Nephron progenitor cell (in vitro differentiated cells): ENCODE data around the gene NIP7.

ENCODE experiments used
- DNase-seq: peaks from one replicate; pipeline ENCODE4 v3.0.0; 2021
- H3K27ac Mint-ChIP-seq: 2 replicates; pipeline ENCODE4 v1.8.0; 2021; ENCODE audit warnings: mild to moderate bottlenecking, moderate library complexity, mixed read lengths
- H3K27me3 Mint-ChIP-seq: 2 replicates; pipeline ENCODE4 v1.8.0; 2021; ENCODE audit warnings: mild to moderate bottlenecking, low read depth, mixed read lengths; ENCODE audit not compliant: poor library complexity
- H3K36me3 Mint-ChIP-seq: 2 replicates; pipeline ENCODE4 v1.8.0; 2021; ENCODE audit warnings: low read depth, mixed read lengths
- H3K4me1 Mint-ChIP-seq: 2 replicates; pipeline ENCODE4 v1.8.0; 2021; ENCODE audit warnings: mixed read lengths
- H3K4me3 Mint-ChIP-seq: 2 replicates; pipeline ENCODE4 v1.8.0; 2021; ENCODE audit warnings: mild to moderate bottlenecking, moderate library complexity, mixed read lengths
- H3K9me3 Mint-ChIP-seq: 2 replicates; pipeline ENCODE4 v1.8.0; 2021; ENCODE audit warnings: mild to moderate bottlenecking, moderate library complexity, mixed read lengths
- TF ChIP-seq, protein P1 (sequence below): fragments of 200-600 bp; sonication (generic); IDR thresholded peaks from 2 replicates; pipeline ENCODE4 v1.5.0; 2021; ENCODE audit warnings: antibody characterized with exemption

Gene NIP7

DNA sequence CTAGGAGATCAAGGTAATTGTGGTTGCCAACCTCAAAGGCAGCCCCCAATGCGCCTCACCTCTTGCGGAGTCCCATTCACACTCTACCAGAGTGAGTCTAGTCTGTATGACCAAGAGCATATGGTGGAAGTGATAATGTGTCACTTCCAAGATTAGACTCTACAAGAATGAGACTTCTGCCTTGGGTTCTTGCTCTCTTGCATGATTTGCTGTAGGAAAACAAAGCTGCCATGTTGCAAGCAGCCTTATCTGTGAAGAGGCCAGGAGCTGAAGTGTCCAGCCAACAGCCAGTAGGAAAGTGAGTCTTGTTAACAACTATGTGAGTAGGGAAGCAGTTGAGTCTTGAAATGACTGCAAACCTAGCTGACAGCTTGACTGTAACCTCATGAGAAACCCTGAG, 42.8 kb downstream of the NIP7 start:
- peaks cover 23% of the 10 kb centered on the region for H3K4me1 Mint-ChIP-seq
- TF ChIP-seq, protein P1, sequence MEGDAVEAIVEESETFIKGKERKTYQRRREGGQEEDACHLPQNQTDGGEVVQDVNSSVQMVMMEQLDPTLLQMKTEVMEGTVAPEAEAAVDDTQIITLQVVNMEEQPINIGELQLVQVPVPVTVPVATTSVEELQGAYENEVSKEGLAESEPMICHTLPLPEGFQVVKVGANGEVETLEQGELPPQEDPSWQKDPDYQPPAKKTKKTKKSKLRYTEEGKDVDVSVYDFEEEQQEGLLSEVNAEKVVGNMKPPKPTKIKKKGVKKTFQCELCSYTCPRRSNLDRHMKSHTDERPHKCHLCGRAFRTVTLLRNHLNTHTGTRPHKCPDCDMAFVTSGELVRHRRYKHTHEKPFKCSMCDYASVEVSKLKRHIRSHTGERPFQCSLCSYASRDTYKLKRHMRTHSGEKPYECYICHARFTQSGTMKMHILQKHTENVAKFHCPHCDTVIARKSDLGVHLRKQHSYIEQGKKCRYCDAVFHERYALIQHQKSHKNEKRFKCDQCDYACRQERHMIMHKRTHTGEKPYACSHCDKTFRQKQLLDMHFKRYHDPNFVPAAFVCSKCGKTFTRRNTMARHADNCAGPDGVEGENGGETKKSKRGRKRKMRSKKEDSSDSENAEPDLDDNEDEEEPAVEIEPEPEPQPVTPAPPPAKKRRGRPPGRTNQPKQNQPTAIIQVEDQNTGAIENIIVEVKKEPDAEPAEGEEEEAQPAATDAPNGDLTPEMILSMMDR, result no peak
- peaks cover 3% of the 10 kb centered on the region for H3K27me3 Mint-ChIP-seq
- DNase-seq, result no peak
- no peak overlapping the region for H3K4me3 Mint-ChIP-seq
- H3K9me3 Mint-ChIP-seq, result no peaks in the 10 kb centered on the region
- peaks cover 65% of the 10 kb centered on the region for H3K36me3 Mint-ChIP-seq
- H3K27ac Mint-ChIP-seq, result no peak overlapping the region

DNA sequence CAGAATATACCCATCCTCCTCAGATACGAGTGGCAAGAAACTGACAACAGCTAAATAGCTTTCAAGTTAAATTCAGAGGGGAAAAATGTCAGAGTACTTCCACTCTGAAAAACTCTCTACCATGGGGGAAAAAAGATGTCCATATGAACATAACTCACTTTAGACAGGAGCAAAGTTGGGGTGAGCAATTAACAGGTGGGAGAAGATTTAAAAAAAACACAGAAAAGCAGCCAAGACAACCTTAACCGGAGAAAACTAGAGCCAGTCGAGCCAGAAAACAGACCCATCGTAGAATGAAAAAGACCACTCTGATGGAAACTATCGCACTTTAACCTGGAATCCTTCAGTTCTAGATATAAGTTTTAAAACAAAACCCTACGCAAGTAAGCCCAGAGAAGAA, 45.4 kb downstream of the NIP7 start:
- no peak for DNase-seq
- peaks cover 3% of the 10 kb centered on the region for H3K27me3 Mint-ChIP-seq
- peak overlapping the region; percentile 91 for H3K4me3 Mint-ChIP-seq
- H3K27ac Mint-ChIP-seq, result peak overlapping the region; percentile 62
- peaks cover 43% of the 10 kb centered on the region for H3K36me3 Mint-ChIP-seq
- TF ChIP-seq, protein P1, result no peak
- H3K9me3 Mint-ChIP-seq, result no peaks in the 10 kb centered on the region
- H3K4me1 Mint-ChIP-seq, result peaks cover 23% of the 10 kb centered on the region

DNA sequence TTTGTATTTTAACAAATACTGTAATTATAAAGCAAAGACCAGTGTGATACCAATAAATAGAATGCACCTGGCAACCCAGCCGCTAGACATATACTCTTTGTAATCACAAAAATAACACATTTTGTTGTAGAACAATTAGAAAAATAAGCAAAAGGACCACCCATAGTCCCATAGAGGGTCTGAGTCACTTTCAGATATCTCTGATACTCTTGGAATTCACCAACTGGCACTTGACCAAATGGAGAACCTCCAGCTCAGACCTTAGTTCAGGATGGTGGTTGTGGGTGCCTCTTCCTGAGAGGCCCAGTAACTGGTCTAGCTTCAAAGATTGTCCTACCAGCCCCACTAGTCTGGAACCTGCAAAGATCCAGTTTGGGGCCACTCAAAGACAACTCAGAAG, 47.0 kb downstream of the NIP7 start:
- Mint-ChIP-seq H3K4me3 (peak overlapping the region; percentile 91), H3K9me3 (no peaks in the 10 kb centered on the region), H3K36me3 (peaks cover 28% of the 10 kb centered on the region), H3K27ac (no peak overlapping the region), H3K27me3 (peaks cover 3% of the 10 kb centered on the region), H3K4me1 (peaks cover 23% of the 10 kb centered on the region)
- TF ChIP-seq, protein P1, result no peak
- DNase-seq, result no peak
